HG03280 (cell line): ENCODE measurements around the gene SPRED2.

Experiments
- ATAC-seq: cut with Tn5 transposase; IDR thresholded peaks from one replicate; pipeline ENCODE4 v1.9.1; 2021; ENCODE audit warnings: mild to moderate bottlenecking, moderate library complexity; ENCODE audit not compliant: unreplicated experiment

SPRED2 gene

DNA sequence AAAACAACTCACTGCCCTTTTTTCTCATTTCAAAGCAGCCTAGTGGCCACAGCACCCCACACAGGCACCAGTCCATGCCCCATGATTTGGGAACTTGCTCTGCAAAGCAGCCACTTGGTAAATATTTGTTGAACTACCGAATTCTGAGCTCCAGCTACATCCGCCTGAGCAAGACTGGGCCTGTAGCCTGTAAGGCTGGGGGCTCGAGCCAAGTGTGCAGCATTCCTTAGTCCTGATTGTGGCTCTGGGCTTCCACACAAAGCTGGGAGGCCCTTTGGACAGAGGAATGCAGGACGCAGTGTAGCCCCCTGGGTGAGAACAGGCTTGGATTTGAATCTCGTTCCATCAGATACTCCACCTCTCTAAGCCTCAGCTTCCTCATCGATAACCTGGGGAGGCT, 116.3 kb downstream of the SPRED2 start:
- no peak for ATAC-seq

DNA sequence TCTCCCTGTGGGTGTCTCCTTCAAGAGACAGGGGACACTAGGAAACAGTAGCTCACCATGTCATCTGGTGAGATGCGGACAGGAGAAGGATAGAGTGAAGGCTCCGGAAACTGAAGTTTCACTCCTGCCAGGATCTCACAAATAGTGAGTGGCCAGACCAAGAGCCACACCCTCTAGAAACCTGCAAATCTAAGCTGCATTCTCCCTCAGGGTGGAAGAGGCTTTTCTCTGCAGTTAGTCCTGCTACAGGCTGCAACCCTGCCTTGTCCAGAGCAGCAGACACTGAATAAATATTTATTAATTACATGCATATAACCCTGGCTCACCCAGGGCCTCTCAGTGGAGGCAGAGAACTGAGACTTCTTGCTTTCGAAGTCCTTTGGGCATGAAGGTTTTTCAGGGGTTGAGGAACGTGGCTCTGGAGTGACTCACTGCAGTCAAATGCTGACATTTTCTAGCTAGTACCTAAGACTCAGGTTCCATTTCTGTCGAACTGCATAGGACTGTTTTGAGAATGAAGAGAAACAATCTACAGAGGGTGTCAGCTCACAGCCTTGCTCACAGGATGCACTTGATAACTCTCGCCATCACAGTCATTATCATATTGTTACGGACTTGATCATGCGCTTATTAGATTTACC, 117.5 kb downstream of the SPRED2 start:
- ATAC-seq: no peak

DNA sequence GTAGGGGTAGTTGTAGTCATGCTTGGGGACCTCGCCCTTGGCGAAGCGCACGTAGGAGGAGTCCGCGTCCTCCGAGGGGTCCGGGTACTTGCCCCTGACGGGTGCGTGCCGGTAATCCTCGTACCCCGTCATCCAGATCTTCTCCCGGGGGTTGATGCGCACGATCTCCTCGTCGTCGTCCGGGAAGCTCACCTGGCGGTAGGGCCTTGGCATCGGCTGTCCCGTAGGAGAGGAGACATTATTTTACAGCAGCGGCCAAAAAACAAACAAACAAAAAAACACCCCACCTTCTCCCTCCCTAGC, 118.5 kb downstream of the SPRED2 start:
- no peak for ATAC-seq

DNA sequence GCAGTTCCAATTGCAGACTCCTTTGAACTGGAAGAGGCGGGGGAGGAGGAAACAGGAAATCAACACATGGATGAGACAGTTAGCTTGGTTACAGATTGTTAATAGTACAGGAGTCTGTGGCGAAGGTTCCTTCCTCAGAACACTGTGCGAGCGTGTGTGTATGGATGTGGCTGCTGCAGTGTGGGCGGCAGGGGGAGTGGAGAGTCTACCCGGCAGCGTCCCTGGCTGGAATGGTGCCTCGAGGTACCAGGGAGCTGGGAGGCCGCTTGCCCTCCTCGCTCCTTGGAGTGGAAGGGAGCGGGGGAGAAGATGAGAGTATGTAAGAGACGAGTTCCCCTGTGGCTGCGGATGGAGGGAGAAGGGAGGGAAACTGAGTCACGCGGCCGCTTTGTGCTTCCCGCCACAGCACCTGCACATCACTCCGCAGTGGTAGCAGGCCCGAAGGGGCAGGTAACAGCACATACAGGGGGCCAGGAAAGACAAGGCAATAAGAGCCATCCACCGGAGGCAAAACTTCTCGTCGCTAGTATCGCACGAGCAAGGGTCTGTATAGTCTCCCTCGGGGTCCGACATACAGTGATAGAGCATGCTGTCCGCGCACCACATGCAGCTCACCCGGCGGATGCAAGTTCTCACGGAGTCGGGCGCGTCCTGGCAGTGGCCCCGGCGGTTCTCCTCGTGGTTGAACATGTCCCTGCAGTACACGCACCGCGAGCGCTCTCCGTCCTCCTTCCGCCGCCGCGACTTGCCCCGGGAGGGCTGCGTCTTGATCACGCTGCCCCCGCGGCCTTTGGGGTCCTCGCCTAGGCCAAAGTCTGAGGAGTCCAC, 119.1 kb downstream of the SPRED2 start:
- ATAC-seq: no peak

DNA sequence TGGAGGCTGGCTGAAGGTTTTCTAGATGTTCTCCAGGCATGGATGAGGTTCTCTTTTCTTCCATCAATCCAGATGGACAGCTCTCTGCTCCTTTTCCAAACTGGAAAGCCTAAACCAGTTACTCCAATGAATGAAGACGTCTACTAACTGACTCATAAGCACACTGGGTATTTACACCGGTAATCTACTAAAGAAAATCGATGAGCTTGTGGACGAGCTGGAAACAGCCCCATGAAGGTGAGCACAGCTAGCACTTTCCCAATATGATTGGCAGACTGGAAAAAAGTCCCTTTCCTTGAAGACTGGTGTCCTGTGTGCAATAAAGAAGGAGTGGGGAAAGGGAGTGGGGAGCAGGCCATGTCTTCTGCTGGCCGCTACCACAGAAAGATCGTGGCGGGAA, 120.8 kb downstream of the SPRED2 start:
- ATAC-seq: no peak

DNA sequence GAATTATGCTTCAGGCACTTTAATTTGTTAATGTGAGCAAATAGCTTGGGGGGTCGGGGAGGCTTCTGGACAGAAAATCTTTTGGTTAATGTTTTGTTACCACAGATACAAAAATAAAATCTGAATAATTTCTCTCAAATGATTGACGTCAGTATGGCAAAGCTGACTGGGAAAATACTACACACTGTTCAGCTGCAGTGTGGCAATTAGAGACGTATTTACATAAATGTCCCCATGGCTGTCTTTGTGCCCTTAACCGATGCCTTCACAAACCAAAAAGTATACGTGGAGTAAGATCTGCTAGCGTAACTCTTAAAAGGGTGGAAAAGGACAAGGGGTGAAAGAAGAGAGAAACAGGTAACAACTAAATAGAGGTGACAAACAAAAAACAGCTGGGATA, 121.3 kb downstream of the SPRED2 start:
- ATAC-seq: no peak

DNA sequence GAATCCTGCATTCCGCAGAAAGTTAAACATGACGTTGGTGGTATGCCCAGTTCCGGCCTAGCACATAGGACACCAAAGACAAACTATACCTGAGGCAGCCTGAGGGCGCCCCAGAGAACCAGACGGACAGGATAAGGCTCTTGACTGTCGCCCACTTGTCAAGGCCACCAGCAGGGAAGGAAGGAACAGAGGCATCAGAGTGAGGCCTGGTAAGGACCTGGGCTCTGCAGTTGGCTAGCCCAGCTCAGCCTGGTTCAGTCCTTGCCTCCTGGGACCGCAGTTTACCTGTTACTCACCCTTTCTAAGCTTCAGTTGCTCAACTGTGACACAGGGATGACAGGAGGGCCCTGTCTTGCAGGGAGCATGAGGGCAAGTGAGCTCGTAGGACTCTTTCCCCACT, 122.7 kb downstream of the SPRED2 start:
- no peak for ATAC-seq

DNA sequence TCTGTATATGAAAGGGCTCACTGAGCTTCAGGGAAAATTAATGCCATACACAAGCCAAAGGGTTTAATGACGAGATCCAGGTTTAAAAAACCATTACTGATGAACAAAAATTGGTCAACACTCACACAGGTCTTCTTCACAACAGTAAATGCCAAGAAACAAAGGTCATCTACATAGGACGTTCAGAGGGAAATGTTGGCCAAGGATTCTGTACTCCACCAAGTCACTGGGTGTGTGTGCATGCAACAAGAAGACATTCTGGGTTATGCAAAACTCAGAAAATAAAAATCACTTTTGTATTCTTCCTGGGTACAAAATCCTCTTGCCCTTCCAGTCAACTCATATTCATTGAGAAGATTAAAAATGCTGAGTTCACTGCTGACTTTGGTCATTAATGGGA, 126.5 kb downstream of the SPRED2 start:
- no peak for ATAC-seq

DNA sequence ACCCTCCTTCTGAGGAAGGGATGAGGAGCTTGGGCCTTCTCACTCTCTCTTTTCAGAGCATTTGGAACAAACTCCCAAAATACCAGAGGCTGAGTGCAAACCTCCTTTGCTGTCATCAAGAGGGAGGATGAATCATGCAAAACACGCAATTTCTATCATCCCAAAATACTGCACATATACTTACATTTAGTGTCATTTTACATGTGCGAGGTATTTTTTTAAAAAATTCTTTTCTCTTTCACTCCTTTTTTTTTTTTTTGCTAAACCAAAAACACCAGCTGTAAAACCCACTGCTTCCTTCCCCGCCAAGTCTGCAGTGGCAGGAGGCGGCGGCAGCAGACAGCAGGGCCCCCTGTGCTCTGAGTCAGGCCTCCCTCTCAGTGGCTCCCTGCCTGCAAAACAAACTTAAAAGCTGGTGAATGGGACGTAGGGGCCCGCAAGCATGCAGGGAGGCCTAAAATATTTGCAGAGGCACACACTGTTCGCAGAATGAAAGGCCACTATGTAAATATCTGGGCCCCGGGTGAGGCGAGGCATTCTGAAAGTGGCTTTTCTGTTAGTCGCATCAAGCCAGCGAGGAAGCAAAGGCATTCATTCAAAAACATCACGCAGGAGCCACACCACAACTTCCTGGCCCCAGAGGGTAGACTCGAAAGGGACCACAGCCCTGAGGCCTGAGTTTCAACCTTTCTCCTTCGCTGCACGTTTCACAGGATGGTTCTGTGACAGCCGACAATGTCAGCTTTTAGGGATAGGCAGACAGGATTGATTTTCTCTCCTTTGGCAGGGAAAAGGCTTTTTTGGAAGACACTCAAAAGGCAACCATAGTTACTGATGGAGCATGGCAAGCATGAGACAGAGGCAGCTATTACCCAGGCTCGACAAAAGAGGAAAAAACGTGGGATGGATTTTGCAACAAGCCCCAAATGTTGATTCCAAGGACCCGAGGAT, 131.4 kb downstream of the SPRED2 start:
- ATAC-seq: peak; percentile 66

DNA sequence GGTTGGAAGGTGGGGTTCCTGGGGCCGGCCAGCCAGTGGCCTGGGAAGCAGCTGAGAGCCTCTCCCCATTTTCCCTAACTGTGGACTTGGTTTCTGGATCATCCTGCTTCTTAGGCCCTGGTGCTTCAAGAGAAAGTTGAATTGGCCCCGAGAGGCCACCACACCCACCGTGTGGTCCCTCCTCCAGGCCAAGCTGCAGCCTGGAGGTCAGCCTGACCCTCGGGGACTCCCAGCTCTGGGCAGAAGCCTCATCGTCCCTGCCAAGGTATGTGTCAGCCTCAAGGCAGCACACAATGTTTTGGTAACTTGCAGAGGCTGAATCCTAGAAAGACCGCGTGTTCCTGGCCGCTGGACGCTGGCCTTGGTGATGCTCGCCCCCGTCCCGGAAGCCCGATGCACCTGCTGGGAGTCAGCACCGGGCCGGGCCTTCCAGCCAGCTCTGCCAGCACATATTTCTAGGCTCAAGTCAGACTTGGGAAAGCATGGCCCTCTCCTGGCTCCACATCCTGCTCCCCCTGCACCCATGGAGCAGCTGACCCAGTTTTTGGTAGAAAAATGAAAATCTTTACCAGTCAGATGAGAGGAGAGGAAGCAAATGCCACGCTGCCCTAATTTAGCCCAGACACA, 132.2 kb downstream of the SPRED2 start:
- ATAC-seq: no peak

DNA sequence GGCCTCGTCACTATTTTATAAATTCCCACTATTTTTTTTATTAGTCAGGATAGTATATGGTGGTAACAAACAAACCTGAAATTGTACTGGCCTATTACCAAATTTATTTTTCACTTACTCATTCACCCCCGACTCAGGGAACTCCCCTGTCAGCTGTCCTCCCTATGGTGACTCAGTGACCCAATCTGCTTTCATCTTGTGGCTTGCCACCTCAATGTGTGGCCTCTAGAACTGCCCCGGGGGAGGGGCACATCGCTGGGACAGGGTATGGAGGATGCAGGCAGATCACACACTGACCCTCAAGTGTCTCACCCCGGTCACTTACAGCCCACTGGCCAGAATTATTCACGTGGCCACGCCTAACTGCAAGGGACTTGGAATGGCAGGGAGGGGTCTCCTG, 133.2 kb downstream of the SPRED2 start:
- ATAC-seq: no peak

DNA sequence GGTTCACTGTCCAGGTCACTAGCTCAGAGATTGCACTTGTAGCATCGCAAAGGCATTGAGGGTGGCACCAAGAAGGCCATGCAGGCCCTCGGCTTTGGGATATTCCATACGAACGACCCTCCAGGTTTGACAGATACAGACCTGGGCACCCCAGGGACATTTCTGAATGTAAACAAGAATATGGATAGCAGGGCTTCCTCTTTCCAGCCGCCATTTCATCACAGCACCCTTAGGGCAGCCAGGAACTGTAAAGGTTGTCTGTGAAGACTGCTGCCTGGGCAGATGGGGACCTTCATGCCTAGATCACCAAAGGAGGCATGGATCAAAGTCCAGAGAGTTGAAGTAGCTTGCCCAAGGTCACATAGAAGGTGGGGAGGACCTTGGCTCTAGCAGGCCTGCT, 134.3 kb downstream of the SPRED2 start:
- ATAC-seq: no peak

DNA sequence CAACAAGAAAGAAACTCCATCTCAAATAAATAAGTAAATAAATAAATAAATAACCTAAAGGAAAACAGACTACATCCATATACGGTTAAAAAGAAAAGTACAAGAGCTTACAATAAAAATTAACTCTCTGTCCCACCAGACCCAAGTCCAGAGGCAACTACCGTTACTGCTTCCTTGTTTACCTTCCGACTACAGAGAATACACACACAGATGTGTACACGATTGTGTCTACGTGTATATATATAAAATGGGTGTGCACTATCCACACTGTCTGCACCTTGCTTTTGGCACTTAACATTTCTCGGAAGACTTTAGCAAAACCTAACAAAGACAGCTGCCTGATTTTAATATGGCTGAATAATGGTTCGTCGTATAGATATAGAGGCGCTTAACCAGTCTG, 134.9 kb downstream of the SPRED2 start:
- ATAC-seq: no peak

DNA sequence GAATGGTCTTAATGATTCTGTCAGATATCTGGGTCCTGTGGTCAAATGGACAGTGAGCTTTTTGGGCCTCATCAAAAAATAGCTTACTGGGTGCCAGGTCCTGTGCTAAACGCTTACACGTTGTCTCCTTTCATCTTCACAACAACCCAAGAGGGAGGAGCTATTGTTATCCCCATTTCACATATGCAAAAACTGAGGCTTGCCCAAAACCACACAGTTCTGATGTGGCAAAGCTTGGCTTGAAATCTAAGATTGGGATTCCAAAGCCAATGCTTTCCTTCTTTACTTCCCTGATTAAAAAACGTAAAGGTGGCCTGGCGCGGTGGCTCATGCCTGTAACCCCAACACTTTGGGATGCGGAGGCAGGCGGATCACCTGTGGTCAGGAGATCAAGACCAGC, 135.4 kb downstream of the SPRED2 start:
- ATAC-seq: no peak

DNA sequence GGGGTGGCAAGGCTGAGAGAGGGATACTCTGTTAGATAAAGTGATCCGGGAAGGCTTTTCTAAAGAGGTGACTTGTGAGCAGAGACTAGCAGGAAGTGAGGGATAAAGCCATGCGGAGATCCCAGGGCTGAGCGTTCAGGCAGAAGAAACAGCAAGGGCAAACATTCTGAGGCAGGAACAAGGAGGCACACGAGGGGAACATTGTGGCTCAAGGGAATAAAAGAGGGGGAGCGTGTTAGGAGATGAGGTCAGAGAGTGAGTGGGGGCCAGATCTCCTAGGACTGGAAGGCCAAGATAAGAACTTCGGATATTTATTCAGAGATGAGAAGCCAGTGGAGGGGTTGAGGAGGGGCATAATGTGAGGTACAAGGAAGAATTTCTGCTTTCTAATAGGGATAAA, 137.7 kb downstream of the SPRED2 start:
- no peak for ATAC-seq

DNA sequence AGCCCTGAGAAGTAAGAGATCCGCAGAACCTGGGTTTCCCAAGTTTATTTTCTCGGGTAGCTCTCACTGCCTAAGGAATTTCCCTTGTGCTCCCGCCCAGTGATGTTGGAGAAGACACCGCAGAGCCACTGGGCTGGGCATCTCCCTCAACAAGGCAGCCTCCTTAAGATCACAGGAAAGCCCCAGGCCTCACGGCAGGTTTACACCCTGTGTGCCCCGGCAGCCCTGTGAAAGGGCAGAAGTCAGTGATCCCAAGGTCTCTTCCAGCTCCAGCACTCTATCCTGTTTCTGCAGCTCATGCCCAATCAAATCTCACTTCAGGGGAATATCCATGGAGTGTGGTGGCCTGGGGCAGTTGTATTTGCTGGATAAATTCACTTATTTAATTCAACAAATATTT, 138.3 kb downstream of the SPRED2 start:
- ATAC-seq: no peak

DNA sequence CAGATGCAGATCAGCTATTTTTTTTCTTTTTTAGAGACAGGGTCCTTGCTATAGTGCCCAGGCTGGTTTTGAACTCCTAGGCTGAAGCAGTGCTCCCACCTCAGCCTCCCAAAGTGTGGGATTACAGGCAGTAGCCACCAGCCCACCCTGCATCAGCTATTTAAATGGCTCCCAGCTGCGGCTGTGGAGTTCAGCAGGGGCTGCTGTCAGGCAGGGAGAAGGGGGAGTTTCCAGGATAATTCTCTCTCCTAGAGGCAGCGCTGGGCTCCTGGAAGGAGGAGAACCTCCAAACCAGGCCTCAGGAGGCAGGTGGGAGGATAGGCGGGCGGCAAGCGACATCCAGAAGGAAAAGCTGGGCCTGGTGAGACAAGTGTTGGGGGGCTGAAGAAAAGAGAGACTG, 139.0 kb downstream of the SPRED2 start:
- no peak for ATAC-seq

DNA sequence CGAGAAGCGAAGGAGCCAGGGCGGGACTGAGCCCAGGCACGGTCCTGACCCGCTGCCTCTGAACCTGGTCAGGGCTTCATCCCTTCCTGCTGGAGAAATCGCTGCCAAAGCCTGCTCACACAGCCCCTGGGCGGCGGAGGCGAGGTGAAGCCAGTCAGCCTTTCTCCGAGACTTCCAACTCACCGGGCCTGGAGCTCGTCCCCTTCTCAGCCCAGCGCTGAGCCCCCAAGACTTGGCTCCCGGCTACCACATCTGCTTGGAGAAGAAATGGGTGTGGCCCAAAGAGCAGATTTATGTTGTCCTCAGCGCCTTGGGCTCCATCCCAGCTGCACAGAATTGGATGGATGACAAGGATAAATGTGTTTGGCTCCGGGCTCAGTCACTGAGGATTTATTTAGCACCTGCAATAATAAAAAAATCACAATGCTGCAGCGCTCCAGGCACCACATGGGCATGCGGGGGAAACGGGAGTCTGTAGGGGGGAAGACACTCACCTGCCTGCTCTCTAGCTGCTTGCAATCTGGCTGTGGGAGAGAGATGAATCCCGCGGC, 139.9 kb downstream of the SPRED2 start:
- no peak for ATAC-seq

DNA sequence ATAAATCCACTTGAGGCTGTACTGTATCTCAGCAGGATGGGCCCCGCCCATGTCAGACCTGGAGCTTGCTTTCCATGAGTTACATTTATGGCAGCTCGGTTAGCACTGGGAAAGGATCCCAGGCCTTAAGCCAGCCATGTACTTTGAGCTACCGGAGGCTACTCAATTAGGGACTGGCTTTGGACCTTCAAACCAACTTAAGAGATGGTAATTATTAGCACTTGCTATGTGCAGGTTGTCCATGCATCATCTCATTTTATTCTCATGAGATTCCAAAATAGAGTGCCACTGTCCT, 140.3 kb downstream of the SPRED2 start:
- no peak for ATAC-seq

DNA sequence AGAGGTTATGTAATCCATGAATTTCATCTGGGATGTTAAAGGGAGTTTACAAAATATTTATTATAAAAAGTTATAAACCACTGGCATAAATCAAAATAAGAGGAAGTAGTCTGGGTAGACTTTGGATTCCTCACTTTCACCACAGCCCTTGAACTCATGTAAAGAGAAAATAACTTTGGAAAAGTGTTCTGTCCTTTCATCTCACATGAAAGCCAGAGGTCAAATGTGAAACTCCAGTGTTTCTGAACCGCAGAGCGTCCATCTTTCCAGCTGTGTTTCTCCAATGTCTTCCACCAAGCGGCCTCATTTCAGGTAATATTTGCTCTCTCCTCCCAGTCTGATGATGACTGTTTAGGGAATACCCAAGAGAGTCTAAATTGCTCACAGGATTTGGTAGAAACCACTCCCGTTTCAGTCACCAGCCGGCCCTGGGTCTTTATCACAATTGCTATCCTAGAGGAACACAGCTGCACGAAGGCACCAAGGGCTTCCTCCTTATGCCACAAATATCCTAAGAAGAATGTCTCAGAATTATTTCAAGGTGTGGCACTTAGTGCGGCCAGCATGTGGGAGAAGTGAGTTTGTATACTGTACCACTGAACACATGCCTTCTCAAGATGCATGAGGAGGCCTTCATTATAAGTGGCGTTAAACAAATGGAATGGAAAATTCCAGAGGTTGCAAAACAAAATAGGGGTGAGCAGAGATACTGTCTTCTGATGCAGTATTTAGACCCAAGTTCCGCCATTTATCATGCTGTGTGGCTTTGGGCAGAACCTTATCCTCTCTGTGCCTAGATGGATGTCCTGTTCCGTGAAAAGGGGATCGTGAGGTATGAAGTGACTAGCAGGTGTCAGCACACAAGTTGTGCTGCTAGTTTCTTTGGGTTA, 140.9 kb downstream of the SPRED2 start:
- no peak for ATAC-seq
